ENCODE data around the gene TLCD1.

- no peak for TF ChIP-seq CTCF (IDR thresholded peaks at IDR 0.05)
- TF ChIP-seq POLR2A (IDR thresholded peaks at IDR 0.05), result no peak
Measured at GRCh38 chr17:28706471-28707338, 19.3 kb downstream of the TLCD1 start.
